ENCODE results near the gene TMEM39B.
"Not testable (repeated sequence)": the region's sequence is repeated elsewhere in the genome, so short reads cannot be mapped to it uniquely, and the experiment has no call there.

TMEM39B gene

DNA sequence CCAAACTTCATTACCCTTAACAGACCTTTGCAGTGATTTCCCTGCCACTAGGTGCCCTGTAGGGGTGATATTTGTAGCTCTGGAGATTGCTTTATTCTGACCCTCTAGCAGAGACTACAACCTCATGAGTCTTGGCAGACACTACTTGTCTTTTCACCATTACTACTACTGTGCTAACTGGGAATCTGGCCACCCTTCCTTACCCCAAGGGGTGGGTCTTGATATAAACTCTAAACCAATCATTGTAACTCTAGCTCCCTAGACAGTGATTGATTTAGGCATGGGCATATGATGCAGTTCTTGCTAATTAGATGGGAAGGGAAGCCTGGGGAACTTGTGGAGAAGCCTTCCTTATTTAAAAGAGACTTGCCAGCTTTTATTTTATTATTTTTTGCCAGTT lies 39.0 kb downstream of the TMEM39B start:
- FAIRE-seq (no peak), DNase-seq (ENCODE audit: low spot score) (no peak)

DNA sequence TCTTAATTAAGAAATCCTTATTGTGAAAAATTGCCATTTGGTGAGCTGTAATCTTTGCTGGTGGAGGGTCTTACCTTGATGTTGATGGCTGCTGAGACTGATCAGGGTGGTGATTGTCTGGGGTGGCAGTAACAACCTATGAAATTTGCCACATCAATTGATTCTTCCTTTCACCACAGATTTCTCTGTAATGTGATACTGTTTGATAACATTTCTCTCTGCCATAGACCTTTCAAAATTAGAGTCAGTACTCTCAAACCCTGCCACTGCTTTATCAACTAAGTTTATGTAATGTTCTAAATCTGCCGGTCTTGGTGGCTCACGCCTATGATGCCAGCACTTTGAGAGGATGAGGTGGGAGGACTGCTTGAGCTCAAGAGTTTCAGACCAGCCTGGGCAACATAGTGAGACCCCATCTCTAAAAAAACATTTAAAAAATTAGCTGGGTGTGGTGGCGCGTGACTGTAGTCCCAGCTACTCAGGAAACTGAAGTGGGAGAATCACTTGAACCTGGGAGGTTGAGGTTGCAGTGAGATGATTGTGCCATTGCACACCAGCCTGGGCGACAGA lies 40.2 kb downstream of the TMEM39B start:
- no peak for DNase-seq (ENCODE audit: low spot score)
- FAIRE-seq: no peak

GRCh38 chr1:32113436-32113835 lies 40.7 kb downstream of the TMEM39B start:
- FAIRE-seq: not testable (repeated sequence)

GRCh38 chr1:32114420-32114819 lies 41.7 kb downstream of the TMEM39B start:
- DNase-seq (ENCODE audit: low spot score): no peak
- no peak for FAIRE-seq

More at GRCh38 chr1:32113436-32113835, 40.7 kb downstream of the TMEM39B start:
- DNase-seq (ENCODE audit: low spot score): not testable (repeated sequence)

DNA sequence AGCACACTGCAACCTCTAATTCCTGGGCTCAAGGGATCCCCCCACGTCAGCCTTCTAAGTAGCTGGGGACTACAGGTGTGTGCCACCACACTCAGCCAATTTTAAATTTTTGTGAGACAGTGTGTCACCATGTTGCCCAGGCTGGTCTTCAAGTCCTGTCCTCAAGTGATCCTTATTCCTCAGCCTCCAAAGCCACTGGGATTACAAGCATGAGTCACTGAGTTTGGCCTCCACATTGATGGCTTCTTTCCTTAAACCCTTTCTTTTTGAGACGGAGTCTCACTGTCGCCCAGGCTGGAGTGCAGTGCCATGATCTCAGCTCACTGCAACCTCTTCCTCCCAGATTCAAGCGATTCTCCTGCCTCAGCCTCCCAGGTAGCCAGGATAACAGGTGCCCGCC lies 42.8 kb downstream of the TMEM39B start:
- FAIRE-seq (no peak), DNase-seq (ENCODE audit: low spot score) (no peak)

DNA sequence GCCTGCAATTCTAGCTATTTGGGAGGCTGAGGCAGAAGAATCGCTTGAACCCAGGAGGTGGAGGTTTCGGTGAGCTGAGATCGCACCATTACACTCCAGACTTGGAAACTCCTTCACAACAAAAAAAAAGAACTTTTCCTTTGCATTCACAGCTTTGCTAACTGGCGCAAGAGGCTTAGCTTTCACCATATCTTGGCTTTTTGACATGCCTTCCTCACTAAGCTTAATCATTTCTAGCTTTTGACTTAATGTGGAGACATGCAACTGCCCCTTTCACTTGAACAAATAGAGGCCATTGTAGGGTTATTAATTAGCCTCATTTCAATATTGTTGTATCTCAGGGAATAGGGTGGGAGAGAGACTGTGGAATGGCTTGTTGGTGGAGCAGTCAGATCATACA lies 43.8 kb downstream of the TMEM39B start:
- DNase-seq (ENCODE audit: low spot score) (no peak), FAIRE-seq (no peak)

DNA sequence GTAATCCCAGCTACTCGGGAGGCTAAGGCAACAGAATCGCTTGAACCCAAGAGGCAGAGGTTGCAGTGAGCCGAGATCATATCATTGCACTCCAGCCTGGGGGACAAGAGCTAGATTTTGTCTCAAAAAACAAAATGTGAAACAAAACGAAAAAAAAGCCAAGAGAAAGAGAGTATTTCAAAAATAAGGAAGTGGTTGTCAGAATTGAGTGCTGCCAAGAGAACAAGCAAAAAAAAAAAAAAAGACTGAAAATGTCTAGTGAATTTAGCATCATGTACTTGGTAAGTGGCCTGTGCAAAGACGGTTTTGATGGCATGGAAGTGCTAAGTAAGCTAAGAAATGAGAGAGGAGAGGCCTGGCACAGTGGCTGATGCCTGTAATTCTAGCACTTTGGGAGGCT lies 49.4 kb downstream of the TMEM39B start:
- FAIRE-seq: no peak
- DNase-seq (ENCODE audit: low spot score): no peak

DNA sequence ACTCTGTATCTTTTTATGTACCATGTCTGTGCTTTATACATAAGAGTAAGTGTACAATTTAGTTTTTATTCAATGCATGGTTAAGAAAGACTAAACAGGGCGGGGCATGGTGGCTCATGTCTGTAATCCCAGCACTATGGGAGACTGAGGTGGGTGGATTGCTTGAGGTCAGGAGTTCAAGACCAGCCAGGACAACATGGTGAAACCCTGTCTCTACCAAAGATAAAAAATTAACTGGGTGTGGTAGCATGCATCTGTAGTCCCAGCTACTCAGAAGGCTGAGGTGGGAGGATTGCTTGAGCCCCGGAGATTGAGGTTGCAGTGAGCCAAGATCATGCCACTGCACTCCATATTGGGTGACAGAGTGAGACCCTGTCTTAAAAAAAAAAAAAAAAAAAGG lies 50.6 kb downstream of the TMEM39B start:
- DNase-seq (ENCODE audit: low spot score); FAIRE-seq: not testable (repeated sequence)

DNA sequence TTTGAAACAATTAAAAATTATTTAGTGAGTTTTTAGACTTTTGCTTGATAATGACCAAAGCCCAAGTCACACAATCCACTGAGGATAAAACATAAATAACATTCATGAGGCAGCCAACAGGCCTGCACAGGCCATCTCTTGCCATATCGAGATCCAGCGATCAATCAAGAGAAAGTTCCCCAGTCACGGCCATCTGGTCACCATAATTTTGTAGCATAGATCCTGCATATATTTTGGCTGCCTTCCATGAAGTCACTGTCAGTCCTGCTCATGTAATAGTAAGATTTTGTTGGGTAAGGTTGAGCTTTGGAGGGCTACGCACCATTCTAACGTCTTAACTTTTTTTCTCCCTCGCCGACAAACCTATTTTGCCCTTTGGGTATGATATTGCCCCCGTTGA lies 52.6 kb downstream of the TMEM39B start:
- DNase-seq (ENCODE audit: low spot score): no peak
- FAIRE-seq: no peak

DNA sequence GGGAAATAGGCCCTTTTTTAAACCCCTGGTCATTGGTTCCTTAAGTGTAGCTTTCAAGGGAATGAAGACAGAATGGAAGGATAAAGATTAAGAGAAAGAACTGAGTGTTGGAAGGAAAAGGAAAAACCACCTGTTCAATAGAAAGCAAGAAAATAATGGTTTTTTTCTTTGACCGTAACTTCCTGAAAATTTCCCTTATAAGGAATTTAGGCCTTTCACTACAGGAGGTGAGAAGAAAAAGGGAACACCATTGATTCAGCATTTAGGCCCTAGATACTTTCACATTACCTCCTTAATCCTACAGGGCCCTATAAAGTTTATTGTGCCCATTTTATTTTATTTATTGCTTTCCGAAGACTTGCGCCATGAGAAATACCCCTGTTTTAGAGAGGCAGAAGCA lies 54.0 kb downstream of the TMEM39B start:
- DNase-seq (ENCODE audit: low spot score) (no peak), FAIRE-seq (no peak)

DNA sequence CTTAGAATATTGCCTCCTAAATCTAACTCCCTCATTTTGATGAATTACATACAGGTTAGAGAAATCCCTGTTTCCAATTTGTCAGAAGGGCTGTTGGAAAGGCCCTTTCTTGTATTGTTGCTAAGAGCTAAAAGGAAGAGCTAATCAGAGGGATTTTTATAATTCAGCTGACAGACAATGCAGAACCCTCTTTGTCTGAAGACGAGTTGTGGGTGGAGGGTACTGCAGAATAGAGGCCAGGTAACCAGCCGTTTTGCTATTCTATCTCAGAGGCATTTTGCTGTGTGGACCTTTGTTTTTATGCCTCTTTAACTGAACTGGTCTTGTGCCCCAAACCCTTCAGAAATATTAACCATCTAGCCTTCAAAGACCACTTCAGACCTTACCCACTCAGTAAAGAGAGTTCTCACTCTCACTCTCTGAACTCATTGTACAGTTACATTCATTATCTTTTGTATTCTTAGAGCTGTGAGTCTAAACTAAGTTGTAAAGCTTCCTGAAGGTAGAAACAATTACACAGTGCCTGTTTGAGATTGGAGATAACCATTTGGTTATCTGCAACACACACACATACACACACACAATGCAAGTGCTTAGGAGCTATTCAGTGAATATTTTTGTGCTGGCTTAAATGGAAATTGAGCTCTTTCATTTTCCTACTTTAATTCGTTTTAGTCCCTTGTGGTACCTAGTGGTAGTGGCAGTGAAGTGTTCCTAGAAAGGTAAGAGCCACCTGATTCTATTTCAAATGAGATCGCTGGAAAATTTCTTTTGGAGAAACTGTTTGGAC lies 54.9 kb downstream of the TMEM39B start:
- no peak for FAIRE-seq
- DNase-seq (ENCODE audit: low spot score): no peak

GRCh38 chr1:32128479-32128878 lies 55.7 kb downstream of the TMEM39B start:
- no peak for FAIRE-seq
- DNase-seq (ENCODE audit: low spot score): no peak

DNA sequence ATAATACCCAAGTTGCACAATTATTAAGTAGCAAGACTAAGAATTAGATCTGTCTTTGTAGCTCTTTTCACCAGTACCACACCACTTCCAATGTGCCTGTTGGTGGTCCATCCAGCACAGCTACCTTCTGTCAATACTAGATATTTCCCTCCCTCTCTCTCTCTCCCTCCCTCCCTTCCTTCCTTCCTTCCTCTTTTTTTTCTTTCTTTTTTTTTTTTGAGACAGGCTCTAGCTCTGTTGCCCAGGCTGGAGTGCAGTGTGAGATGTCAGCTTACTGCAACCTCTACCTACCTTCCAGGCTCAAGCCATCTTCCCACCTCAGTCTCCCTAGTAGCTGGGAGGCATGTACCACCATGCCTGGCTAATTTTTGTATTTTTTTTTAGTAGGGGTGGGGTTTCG lies 56.2 kb downstream of the TMEM39B start:
- no peak for FAIRE-seq

DNA sequence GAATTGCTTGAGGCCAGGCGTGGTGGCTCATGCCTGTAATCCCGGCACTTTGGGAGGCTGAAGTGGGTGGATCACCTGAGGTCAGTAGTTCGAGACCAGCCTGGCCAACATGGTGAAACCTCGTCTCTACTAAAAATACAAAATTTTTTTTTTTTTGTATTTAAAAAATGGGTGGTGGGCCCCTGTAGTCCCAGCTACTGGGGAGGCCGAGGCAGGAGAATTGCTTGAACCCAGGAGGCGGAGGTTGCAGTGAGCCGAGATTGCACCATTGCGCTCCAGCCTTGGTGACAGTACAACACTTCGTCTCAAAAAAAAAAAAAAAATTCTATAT lies 61.2 kb downstream of the TMEM39B start:
- not testable (repeated sequence) for FAIRE-seq; DNase-seq (ENCODE audit: low spot score)

More for the DNA sequence above, 56.2 kb downstream of the TMEM39B start:
- DNase-seq (ENCODE audit: low spot score): no peak

- no peak for DNase-seq (ENCODE audit: low spot score)
- no peak for FAIRE-seq
Observed at GRCh38 chr1:32137111-32137510, 64.4 kb downstream of the TMEM39B start.

- FAIRE-seq: no peak
- peak; percentile 23 for DNase-seq (ENCODE audit: low spot score)
Observed at GRCh38 chr1:32138965-32139364, 66.2 kb downstream of the TMEM39B start.

DNA sequence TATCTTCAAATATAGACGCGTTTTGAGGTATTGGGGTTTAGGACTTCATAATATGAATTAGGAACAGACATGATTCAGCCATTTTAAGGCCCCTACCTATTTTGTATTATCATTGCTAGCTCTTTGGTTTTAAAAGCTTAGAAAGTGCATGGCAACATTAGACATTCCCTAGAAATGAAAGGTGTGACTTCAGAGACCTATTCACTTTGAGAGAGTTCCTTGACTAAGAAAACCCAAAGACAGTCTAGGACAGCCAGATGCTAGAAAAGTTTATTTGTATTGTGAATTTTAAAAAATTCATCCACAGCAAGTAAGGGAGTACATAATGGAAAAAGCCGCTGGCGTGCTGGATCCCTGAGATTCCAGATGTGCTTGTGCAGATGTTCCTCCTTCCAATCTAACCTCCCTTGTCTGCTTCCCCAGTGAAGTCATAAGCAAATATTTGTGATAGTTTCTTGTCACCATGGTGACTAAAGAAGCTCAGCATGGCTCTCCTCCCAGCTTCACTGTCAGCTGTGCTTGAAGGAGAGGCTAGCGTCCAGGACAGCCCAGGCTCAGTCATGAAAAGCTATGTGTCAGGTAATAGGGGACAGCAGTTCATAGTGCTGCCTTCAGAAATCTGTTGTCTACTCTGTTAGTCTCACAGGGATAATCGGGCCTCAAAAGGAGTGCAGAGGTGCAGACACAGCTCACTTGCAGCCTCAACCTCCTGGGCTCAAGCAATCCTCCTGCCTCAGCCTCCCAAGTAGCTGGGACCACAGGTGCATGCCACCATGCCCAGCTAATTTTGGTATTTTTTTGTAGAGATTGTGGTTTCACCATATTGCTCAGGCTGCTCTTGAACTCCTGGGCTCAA lies 69.9 kb downstream of the TMEM39B start:
- FAIRE-seq (no peak), DNase-seq (ENCODE audit: low spot score) (no peak)

- not testable (repeated sequence) for FAIRE-seq; DNase-seq (ENCODE audit: low spot score)
Observed at GRCh38 chr1:32143302-32143695, 70.6 kb downstream of the TMEM39B start.

DNA sequence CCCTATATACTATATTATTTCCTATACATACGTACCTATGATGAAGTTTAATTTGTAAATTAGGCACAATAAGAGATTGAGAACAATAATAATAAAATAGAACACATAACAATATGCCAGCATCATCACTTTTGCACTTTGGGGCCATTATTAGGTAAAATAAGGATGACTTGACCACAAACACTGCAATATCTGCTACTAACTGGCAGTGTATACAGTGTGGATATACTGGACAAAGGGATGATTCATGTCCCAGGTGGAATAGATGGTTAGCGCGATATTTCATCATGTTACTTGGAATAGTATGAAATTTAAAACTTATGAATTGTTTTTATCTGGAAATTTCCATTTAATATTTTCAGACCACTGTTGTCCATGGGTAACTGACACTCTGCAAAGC lies 71.3 kb downstream of the TMEM39B start:
- no peak for FAIRE-seq

GRCh38 chr1:32147799-32148198 lies 75.1 kb downstream of the TMEM39B start:
- not testable (repeated sequence) for DNase-seq (ENCODE audit: low spot score); FAIRE-seq

More for the DNA sequence above, 71.3 kb downstream of the TMEM39B start:
- no peak for DNase-seq (ENCODE audit: low spot score)

DNA sequence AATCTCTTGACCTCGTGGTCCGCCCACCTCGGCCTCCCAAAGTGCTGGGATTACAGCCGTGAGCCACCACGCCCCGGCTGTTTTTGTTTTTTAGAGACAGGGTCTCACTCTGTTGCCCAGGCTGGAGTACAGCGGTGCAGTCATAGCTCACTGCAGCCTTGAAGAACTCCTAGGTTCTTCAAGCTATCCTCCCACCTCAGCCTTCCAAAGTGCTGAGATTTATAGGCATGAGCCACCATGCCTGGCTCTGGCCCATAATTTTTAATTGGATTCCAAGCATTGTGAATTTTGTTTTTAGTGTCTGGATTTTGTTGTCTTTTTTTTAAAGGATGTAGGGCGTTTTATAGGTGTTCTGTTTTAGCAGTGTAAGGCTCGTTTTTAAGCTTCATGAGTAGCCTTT lies 78.1 kb downstream of the TMEM39B start:
- FAIRE-seq (no peak), DNase-seq (ENCODE audit: low spot score) (no peak)

DNA sequence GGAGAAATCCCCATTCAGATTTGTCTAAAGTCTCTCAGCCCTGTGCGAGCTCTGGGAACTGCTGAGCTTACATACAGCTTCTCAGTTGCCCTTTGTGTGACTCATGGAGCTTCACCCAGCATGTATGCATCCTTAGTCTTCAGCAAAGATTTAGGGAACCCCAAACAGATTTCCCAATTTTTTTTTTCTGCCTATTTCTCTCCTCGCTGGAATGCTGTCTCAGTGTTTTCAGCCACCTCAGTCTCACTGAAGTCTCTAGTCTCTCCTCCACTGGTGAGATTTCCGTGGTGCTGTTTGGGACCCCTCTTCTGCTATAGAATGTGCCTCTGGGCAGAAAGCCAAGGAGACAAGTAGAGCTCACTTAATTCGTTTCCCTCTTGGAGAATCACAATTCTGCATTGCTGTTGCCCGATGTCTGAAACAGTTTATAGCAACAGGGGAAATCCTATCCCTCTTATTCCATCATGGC lies 78.6 kb downstream of the TMEM39B start:
- DNase-seq (ENCODE audit: low spot score) (no peak), FAIRE-seq (no peak)
